ENCODE measurements around the gene COL20A1.

The COL20A1 gene

DNA sequence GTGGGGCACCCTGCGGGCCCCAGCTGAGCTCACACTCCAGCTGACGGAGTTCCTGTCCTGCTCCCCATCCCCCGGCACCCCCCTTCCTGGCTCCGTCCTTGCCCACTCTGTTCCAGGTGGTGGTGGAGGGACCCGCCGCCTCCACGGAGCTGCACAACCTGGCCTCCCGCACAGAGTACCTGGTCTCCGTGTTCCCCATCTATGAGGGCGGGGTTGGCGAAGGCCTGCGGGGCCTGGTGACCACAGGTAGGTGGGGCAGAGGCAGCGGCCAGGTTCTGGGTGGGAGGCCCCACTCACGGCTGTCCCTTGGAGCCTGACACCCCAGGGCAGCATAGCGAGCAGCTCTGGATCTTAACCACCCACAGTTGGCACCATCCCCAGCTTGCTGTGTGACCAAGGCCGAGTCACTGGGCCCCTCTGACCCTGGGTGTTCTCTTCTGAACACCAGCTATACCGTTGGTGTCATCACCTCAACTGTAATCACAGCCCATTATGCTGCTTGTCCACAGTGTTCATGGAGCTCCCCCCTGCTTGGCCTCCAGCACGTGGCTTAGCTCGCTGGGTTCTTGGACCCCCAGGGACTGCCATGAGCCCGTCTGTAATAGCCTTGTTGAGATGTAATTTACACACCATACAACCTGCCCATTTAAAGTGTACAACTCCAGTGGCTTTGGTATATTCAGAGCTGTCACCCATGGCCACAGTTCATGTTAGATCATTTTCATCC is 17.4 kb downstream of the COL20A1 start:
- DNase-seq: no peak

GRCh38 chr20:63311186-63311832 is 18.3 kb downstream of the COL20A1 start:
- no peak for DNase-seq

DNA sequence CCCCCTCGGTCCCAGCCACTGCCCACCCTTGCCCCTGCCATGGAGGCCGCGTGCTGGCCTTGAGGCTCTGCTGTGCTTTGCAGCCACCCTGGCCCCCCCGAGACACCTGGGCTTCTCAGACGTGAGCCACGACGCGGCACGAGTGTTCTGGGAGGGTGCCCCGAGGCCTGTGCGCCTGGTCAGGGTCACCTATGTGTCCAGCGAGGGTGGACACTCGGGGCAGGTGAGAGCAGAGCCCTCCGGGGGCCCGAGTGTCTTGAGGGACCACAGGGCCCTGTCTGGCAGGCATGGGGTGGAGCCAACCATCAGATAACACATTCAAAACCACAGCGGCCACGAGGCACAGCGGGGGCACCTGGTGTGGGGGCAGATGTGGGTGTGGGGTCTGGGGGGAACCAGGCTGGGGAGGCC is 18.9 kb downstream of the COL20A1 start:
- DNase-seq: no peak

- no peak for DNase-seq
These were observed 19.3 kb downstream of the COL20A1 start for GRCh38 chr20:63312273-63312672.

GRCh38 chr20:63312690-63313348 is 19.8 kb downstream of the COL20A1 start:
- no peak for DNase-seq

- no peak for DNase-seq
These were observed 20.5 kb downstream of the COL20A1 start for GRCh38 chr20:63313349-63314014.

DNA sequence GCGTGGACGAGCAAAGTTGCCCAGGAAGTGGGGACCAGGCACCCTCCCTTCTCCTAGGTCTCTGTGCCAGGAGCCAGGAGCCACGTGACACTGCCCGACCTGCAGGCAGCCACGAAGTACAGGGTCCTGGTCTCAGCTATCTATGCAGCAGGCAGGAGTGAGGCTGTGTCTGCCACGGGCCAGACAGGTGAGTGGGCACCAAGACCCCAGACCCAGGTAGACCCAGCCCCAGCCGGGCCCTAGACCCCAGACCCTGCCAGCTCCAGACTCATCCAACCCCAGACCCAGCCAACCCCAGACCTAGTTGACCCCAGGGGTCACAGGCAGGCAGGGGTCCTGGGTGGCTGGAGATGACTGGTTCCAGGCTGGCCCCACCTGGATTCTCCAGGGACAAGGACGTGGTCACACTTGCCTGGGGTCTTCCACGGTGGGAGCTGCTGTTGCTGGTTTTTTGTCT is 21.1 kb downstream of the COL20A1 start:
- DNase-seq: no peak

- DNase-seq: no peak
These were observed 21.7 kb downstream of the COL20A1 start for GRCh38 chr20:63314566-63315239.

GRCh38 chr20:63315240-63315689 is 22.3 kb downstream of the COL20A1 start:
- no peak for DNase-seq

GRCh38 chr20:63315731-63316491 is 22.9 kb downstream of the COL20A1 start:
- no peak for DNase-seq

GRCh38 chr20:63316502-63316921 is 23.5 kb downstream of the COL20A1 start:
- DNase-seq: no peak

DNA sequence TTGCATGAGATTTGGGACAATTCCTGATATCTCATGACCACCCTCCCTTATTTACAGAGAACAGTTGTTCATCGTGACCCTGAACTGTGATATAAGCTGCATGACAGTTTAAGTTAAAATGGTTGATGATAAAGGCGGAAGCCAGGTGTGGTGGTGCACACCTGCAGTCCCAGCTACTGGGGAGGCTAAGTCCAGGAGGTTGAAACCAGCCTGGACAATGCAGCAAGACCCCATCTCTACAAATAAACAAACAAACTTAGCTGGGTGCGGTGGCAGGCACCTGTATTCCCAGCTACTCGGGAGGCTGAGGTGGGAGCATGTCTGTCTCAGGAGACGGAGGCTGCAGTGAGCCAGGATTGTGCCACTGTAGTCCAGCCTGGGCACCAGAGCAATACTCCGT is 24.1 kb downstream of the COL20A1 start:
- DNase-seq: no peak

GRCh38 chr20:63317601-63318291 is 24.8 kb downstream of the COL20A1 start:
- no peak for DNase-seq

DNA sequence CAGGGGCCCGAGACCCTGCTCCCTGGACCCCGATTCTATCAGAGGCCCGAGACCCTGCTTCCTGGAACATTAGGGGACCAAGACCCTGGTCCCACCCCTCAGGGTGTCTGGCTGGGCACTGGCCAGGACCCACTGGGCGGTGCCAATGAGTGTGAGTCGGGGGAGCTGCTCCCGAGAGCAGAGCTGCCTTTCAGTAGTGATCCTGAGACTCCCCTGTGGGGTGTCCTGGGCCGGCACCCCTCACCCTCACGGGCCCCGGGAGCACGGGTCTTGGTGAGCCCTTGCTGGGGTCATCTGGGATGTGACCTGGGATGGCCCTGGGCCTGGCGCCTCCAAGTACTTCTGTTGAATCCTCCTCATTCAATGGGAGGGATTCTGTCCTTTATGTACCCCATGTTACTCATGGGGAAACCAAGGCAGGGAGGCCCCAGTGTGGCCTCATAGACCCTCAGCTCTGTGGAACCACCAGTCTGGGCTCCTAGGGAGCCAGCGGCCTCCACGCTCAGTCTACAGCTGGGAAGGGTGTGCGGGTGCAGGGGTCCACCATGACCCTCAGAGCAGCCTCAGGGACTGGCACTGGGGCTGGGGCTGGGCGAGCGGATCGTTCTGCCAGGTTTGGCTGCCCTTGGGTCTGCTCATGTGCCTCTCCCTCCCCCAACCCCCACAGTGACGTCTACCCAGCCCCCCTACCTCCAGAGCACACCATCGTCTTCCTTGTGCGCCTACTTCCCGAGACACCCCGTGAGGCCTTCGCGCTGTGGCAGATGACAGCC is 25.6 kb downstream of the COL20A1 start:
- DNase-seq: no peak

DNA sequence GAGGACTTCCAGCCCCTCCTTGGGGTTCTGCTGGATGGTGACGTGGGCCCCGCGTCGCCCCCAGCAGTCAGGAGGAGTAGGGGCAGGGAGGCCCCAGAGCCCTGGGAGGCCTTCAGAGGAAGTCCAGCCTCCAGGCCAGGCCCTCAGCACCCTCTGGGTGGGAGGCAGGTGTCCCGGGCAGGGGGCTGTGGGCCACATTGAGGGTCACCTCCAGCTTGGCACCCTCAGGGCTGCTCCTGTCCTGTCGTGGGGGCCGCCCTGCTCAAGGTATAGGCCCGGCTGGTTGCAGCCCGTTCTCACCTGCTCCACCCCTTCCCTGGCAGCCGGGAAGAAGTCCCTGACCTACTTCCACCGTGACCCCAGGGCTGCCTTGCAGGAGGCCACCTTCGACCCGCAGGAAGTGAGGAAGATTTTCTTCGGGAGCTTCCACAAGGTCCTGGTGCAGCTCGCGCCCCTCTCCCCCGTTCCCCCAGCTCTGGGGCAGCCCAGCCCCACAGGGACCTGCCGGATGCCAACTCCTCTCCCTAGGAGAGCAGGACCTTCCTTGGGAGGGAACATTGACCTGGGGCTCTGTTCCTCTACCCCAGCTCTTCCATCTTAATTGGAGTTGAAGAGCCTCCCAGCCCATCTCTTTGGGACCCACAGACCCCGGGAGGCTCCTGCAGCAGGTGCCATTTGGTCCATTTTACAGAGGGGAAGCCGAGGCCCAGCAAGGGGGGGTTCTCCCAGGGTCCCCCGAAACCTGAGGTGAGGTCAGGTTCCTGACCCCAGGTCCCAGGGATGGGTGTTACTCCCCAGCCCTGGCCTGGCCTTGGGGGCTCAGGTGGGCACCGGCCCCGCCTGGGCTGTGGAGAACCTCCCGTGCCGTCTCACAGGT is 26.4 kb downstream of the COL20A1 start:
- no peak for DNase-seq

DNA sequence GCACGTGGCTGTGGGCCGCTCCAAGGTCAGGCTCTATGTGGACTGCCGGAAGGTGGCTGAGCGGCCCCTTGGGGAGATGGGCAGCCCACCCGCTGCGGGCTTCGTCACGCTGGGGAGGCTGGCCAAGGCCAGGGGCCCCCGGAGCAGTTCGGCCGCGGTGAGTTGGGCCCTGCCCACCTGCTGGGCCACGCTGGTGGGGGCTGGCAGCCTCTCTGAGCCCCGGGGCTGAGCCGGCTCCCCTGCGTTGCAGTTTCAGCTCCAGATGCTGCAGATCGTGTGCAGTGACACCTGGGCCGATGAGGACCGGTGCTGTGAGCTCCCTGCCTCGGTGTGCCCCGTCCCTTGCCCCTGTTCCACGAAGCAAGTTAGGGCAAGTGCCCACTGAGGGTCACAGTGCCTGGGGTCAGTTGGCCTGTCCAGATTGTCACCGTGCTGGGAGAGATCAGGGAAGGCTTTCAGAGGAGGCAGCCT is 27.1 kb downstream of the COL20A1 start:
- no peak for DNase-seq

GRCh38 chr20:63320616-63321147 is 27.7 kb downstream of the COL20A1 start:
- DNase-seq: no peak

DNA sequence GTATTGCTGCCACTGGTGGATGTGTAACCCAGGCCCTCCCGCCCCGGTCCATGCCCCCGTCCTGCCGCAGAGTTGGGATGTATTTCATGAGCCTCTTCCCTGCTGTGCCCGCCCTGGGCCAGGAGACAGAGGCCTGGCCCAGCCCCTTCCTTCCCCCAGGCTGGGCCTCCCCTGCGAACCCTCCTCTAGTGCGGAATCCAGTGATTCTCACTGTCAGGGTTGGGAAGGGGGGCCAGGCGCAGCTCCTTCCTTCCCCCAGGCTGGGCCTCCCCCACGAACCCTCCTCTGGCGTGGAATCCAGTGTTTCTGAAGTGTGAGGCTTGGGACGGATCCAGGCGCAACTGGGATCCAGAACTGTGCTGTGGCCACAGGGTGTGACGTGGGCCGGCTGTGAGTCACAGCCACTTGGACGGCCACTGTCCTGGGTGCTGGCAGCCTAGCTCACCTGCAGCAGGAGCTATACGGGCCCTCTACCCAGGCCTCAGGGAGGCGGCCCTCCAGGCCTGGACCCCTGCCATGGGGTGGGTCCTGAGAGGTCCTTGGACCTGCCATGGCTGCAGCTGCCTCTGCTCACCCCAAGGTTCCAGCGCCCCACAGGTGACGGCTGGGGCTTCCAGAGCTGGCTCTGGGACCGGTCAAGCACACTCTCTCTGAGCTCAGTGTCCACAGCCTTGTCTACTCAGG is 28.3 kb downstream of the COL20A1 start:
- DNase-seq: no peak
